NCI-H774 (cell line): ENCODE measurements around the gene PRMT7.

ENCODE experiments used
- DNase-seq: peaks from one replicate; lab custom pipeline; 2025; lab: John Stamatoyannopoulos, UW

Gene PRMT7

GRCh38 chr16:68363658-68364521 is 53.1 kb downstream of the PRMT7 start:
- DNase-seq: no peak

GRCh38 chr16:68364561-68364998 is 53.8 kb downstream of the PRMT7 start:
- no peak for DNase-seq

GRCh38 chr16:68365167-68365817 is 54.5 kb downstream of the PRMT7 start:
- no peak for DNase-seq

GRCh38 chr16:68366062-68366461 is 55.2 kb downstream of the PRMT7 start:
- DNase-seq: no peak

- no peak for DNase-seq
These were observed 56.2 kb downstream of the PRMT7 start for GRCh38 chr16:68367030-68367429.

GRCh38 chr16:68367440-68367839 is 56.6 kb downstream of the PRMT7 start:
- no peak for DNase-seq

GRCh38 chr16:68367891-68368290 is 57.1 kb downstream of the PRMT7 start:
- no peak for DNase-seq

GRCh38 chr16:68368301-68368888 is 57.6 kb downstream of the PRMT7 start:
- no peak for DNase-seq

- DNase-seq: no peak
These were observed 58.3 kb downstream of the PRMT7 start for GRCh38 chr16:68369168-68369567.

- DNase-seq: no peak
These were observed 59.1 kb downstream of the PRMT7 start for GRCh38 chr16:68369697-68370580.

- no peak for DNase-seq
These were observed 59.9 kb downstream of the PRMT7 start for GRCh38 chr16:68370581-68371275.

GRCh38 chr16:68371276-68371651 is 60.4 kb downstream of the PRMT7 start:
- DNase-seq: no peak

GRCh38 chr16:68371706-68372380 is 61.0 kb downstream of the PRMT7 start:
- no peak for DNase-seq

GRCh38 chr16:68372381-68372720 is 61.5 kb downstream of the PRMT7 start:
- DNase-seq: no peak

GRCh38 chr16:68372806-68373205 is 62.0 kb downstream of the PRMT7 start:
- no peak for DNase-seq

- DNase-seq: no peak
These were observed 62.9 kb downstream of the PRMT7 start for GRCh38 chr16:68373528-68374245.

- no peak for DNase-seq
These were observed 63.5 kb downstream of the PRMT7 start for GRCh38 chr16:68374246-68374805.

- DNase-seq: no peak
These were observed 64.3 kb downstream of the PRMT7 start for GRCh38 chr16:68374961-68375660.

GRCh38 chr16:68375801-68376536 is 65.2 kb downstream of the PRMT7 start:
- DNase-seq: no peak
